A549 (cell line): ENCODE measurements around the gene VSTM4. TPM values are rescaled to one million over a fixed set of nuclear protein-coding genes. Genes with fewer than 3 reads are reported as not detected.

Source experiments
- ATAC-seq, 2 experiments: fragments of 200-7000 bp in 1 of 2; fragments of >200 bp in 1 of 2; cut with Nextera tagmentation in 1 of 2; cut with Tn5 transposase in 1 of 2; 3 replicates each; pipeline versions ENCODE4 v1.8.0 to v1.9.1; 2018 to 2020; ENCODE audit warnings: mild to moderate bottlenecking in 1 of 2, moderate library complexity in 1 of 2
- CTCF ChIA-PET: fragments of 300-600 bp; sonication (Branson Sonifier 250); formaldehyde crosslinking; extraction: SDS; loops from one replicate; lab custom pipeline; 2021; ENCODE audit warnings: antibody characterized with exemption, inconsistent platforms; lab: Yijun Ruan, JAX
- POLR2A ChIA-PET: fragments of 350-600 bp; formaldehyde crosslinking; extraction: SDS; loops from one replicate; lab custom pipeline; 2021; ENCODE audit warnings: antibody characterized with exemption, inconsistent platforms; lab: Yijun Ruan, JAX
- DNase-seq, 2 experiments: peaks; one replicate each; pipeline versions ENCODE4 v3.0.0 to v3.0.0-alpha.2; 2011 to 2016; ENCODE audit warnings: low read depth in 1 of 2, low spot score in 1 of 2
- FAIRE-seq: peaks from 2 replicates; lab custom pipeline; 2011; peaks lifted over from hg19 to GRCh38; lab: Jason Lieb, UNC
- H3K27ac ChIP-seq, 2 experiments: fragments of >200 bp; sonication (Bioruptor Twin); formaldehyde crosslinking; 3 replicates each; pipeline ENCODE4 v1.5.1; 2016 to 2017
- H3K4me1 ChIP-seq: fragments of >200 bp; sonication (Bioruptor Twin); formaldehyde crosslinking; 3 replicates; pipeline ENCODE4 v1.6.1; 2016
- H3K4me2 ChIP-seq: fragments of >200 bp; sonication (Bioruptor Twin); formaldehyde crosslinking; 3 replicates; pipeline ENCODE4 v1.6.1; 2016
- H3K4me3 ChIP-seq: fragments of >200 bp; sonication (Bioruptor Twin); formaldehyde crosslinking; 3 replicates; pipeline ENCODE4 v1.5.1; 2016
- H3K9me3 ChIP-seq: fragments of >200 bp; sonication (Bioruptor Twin); formaldehyde crosslinking; 3 replicates; pipeline ENCODE4 v1.6.1; 2016
- BCL3 ChIP-seq: fragments of >200 bp; sonication (Bioruptor Twin); formaldehyde crosslinking; IDR thresholded peaks from 3 replicates; pipeline ENCODE4 v1.6.1; 2016
- CBX8 ChIP-seq: fragments of 200-600 bp; sonication (generic); IDR thresholded peaks from 2 replicates; pipeline ENCODE4 v1.6.1; 2016
- EHMT2 ChIP-seq: fragments of 200-600 bp; sonication (generic); IDR thresholded peaks from 2 replicates; pipeline ENCODE4 v1.6.1; 2016; ENCODE audit warnings: antibody characterized with exemption, low read depth, mild to moderate bottlenecking, moderate library complexity
- ELK1 ChIP-seq: fragments of 150-350 bp; IDR thresholded peaks from 2 replicates; pipeline ENCODE4 v1.6.1; 2014; ENCODE audit warnings: low read depth, mild to moderate bottlenecking, low read length
- FOSB ChIP-seq: fragments of 250-450 bp; sonication (Bioruptor Pico); IDR thresholded peaks from 2 replicates; pipeline ENCODE4 v1.5.0; 2020; ENCODE audit warnings: mild to moderate bottlenecking, moderate library complexity
- FOSL2 ChIP-seq, 2 experiments: fragments of 450-650 bp in 1 of 2; fragments of >200 bp in 1 of 2; sonication (Bioruptor Twin) in 1 of 2; formaldehyde crosslinking; IDR thresholded peaks; 2 replicates each; pipeline versions ENCODE4 v1.5.0 to v1.6.1; 2016 to 2020; ENCODE audit warnings: mild to moderate bottlenecking in 1 of 2, moderate library complexity in 1 of 2
- GATA3 ChIP-seq: IDR thresholded peaks from 2 replicates; pipeline ENCODE4 v1.6.1; 2012; ENCODE audit warnings: borderline replicate concordance
- HDAC2 ChIP-seq: fragments of 200-600 bp; sonication (generic); IDR thresholded peaks from 2 replicates; pipeline ENCODE4 v1.6.1; 2016
- HEYL ChIP-seq: fragments of 250-450 bp; sonication (Bioruptor Pico); IDR thresholded peaks from 2 replicates; pipeline ENCODE4 v1.8.0; 2021; ENCODE audit warnings: mild to moderate bottlenecking, moderate library complexity
- JUN ChIP-seq, 2 experiments: fragments of >200 bp; sonication (Bioruptor Twin); formaldehyde crosslinking; IDR thresholded peaks; 2 replicates in 1 of 2; 3 replicates in 1 of 2; pipeline ENCODE4 v1.6.1; 2016 to 2017
- KDM1A ChIP-seq: fragments of 200-600 bp; sonication (generic); IDR thresholded peaks from 2 replicates; pipeline ENCODE4 v1.6.1; 2016; ENCODE audit warnings: low read depth, mild to moderate bottlenecking
- MAFK ChIP-seq: fragments of 450-650 bp; IDR thresholded peaks from 2 replicates; pipeline ENCODE4 v1.6.1; 2014; ENCODE audit not compliant: partially characterized antibody
- MYC ChIP-seq: IDR thresholded peaks from 2 replicates; pipeline ENCODE4 v1.6.1; 2012; ENCODE audit warnings: mild to moderate bottlenecking, inconsistent platforms, low read length, improper control_type of control experiment, borderline replicate concordance
- NFE2L2 ChIP-seq: fragments of 150-350 bp; conservative IDR thresholded peaks from 2 replicates; pipeline ENCODE4 v1.6.1; 2014; ENCODE audit warnings: low read length
- NPAS2 ChIP-seq: fragments of 250-450 bp; sonication (Bioruptor Pico); IDR thresholded peaks from 2 replicates; pipeline ENCODE4 v1.8.0; 2022; ENCODE audit warnings: mild to moderate bottlenecking, moderate library complexity, borderline replicate concordance
- PHF8 ChIP-seq: fragments of 200-600 bp; sonication (generic); IDR thresholded peaks from 2 replicates; pipeline ENCODE4 v1.6.1; 2016; ENCODE audit warnings: low read depth, mild to moderate bottlenecking, antibody characterized with exemption, moderate library complexity, borderline replicate concordance
- RARB ChIP-seq: fragments of 250-450 bp; sonication (Bioruptor Pico); IDR thresholded peaks from 2 replicates; pipeline ENCODE4 v1.8.0; 2021; ENCODE audit warnings: mild to moderate bottlenecking, moderate library complexity
- RCOR1 ChIP-seq: fragments of 150-350 bp; IDR thresholded peaks from 2 replicates; pipeline ENCODE4 v1.6.1; 2014; ENCODE audit warnings: antibody characterized with exemption, low read length, low read depth
- RNF2 ChIP-seq: fragments of 200-600 bp; sonication (generic); IDR thresholded peaks from 2 replicates; pipeline ENCODE4 v1.6.1; 2016; ENCODE audit warnings: low read depth, mild to moderate bottlenecking, antibody characterized with exemption, moderate library complexity, borderline replicate concordance
- TFCP2L1 ChIP-seq: fragments of 250-450 bp; sonication (Bioruptor Pico); IDR thresholded peaks from 2 replicates; pipeline ENCODE4 v1.5.0; 2021; ENCODE audit warnings: mild to moderate bottlenecking
- WGBS: methylation state at CpG from one replicate; pipeline ENCODE4 v1.1.6; 2017; ENCODE audit errors: missing lambda C conversion rate; 5-methylcytosine and 5-hydroxymethylcytosine counted together
- polyA plus RNA-seq, 4 experiments: library from polyadenylated mRNA; depleted of rRNA in 3 of 4; stranded (reverse); fragments of >200 nt; fragmentation: RNase III in 1 of 4; extraction: RNeasy Plus Mini Kit Qiagen cat#74134 plus additional on column Dnase treatment in 1 of 4; gene quantifications; 2 replicates in 3 of 4; 3 replicates in 1 of 4; pipeline ENCODE4 v1.2.3, GENCODE V29; 2011 to 2017
- TF ChIP-seq, protein P1 (sequence below): fragments of >200 bp; sonication (Bioruptor Twin); formaldehyde crosslinking; IDR thresholded peaks from 2 replicates; pipeline ENCODE4 v1.6.1; 2016
- TF ChIP-seq, protein P2 (sequence below): fragments of >200 bp; sonication (Bioruptor Twin); formaldehyde crosslinking; IDR thresholded peaks from 3 replicates; pipeline ENCODE4 v1.5.1; 2016

The VSTM4 gene
- polyA plus RNA-seq, 2 of the 4 experiments (the other 2 are of a cell fraction), result 0.18 to 0.53 TPM

DNA sequence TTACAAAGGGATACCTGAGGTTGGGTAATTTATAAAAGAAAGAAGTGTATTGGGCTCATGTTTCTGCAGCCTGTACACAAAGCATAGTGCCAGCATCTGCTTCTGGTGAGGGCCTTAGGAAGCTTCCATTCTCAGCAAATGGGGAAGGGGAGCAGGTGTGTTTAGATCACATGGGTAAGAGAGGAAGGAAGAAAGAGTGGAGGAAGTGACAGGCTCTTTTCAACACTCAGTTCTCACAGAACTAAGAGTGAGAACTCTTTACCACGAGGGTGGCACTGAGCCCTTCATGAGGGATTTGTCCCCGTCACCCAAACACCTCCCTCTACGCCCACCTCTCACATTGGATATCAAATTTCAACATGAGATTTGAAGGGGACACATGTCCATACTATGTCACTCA lies 19.0 kb upstream of the VSTM4 start:
- no peak overlapping the region for H3K4me2 ChIP-seq
- POLR2A ChIA-PET, result no interaction called here
- DNase-seq, result no peak

GRCh38 chr10:49133706-49134248 lies 18.5 kb upstream of the VSTM4 start, which contains the start of gene FAM170B:
Gene FAM170B (minus strand): TSS chr10:49134021. CDS start chr10:49133918, 103 bp downstream.
- Histone ChIP-seq H3K4me3 (no peak within 1 kb of the TSS), H3K27ac (no peak within 1 kb of the TSS), H3K4me2 (no peak within 1 kb of the TSS), H3K4me1 (no peaks in the 10 kb centered on the region), H3K9me3 (no peaks in the 10 kb centered on the region)
- 7% methylated on average over 3 of the region's 5 CpGs for WGBS
- POLR2A ChIA-PET, result no interaction called here
- FAIRE-seq (no peak), DNase-seq (no peak), ATAC-seq (no peak)
- TF ChIP-seq ELK1 (no peak), FOSB (CRISPR knock-in tag) (no peak), MAFK (no peak), MYC (no peak)
- CTCF ChIA-PET, result no interaction called here

More for the DNA sequence above, 19.0 kb upstream of the VSTM4 start:
- ATAC-seq, result no peak
- no peaks in the 10 kb centered on the region for H3K9me3 ChIP-seq
- H3K27ac ChIP-seq, result no peak overlapping the region
- H3K4me1 ChIP-seq, result peaks cover 4% of the 10 kb centered on the region
- WGBS, result 10% methylated on average over 3 of the region's 3 CpGs
- CTCF ChIA-PET, result no interaction called here
- H3K4me3 ChIP-seq, result no peak overlapping the region
- no peak for FAIRE-seq
- TF ChIP-seq FOSL2 (IDR thresholded peaks at IDR 0.05) (no peak), FOSL2 (CRISPR knock-in tag; IDR thresholded peaks at IDR 0.05) (no peak), KDM1A (no peak), FOSB (CRISPR knock-in tag) (no peak)
- TF ChIP-seq, all 56 proteins: peak for 0

DNA sequence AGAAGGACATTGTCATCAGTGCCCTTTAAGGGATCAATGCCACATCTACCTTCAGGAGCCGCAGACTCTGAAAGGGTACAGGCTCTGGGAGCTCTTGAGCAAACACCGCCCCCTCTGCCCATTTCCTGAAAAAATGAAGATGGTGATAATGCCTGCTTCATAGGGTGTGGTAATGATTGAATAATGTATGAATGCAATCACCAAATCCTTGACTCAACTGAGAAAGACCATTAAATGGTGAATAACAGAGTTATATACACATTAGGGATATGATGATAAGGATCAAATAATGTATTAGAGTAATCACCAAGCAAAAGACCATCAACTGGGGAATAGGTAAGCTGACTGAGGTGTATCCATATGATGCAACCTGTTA lies 17.0 kb upstream of the VSTM4 start:
- H3K4me2 ChIP-seq, result no peak overlapping the region
- no peak for TF ChIP-seq JUN (IDR thresholded peaks at IDR 0.05)
- TF ChIP-seq, protein P1, sequence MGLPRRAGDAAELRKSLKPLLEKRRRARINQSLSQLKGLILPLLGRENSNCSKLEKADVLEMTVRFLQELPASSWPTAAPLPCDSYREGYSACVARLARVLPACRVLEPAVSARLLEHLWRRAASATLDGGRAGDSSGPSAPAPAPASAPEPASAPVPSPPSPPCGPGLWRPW, result no peak
- TF ChIP-seq TFCP2L1 (CRISPR knock-in tag), result no peak
- no peak for TF ChIP-seq PHF8
- no peak for TF ChIP-seq NFE2L2
- TF ChIP-seq RARB (CRISPR knock-in tag), result no peak
- TF ChIP-seq NPAS2 (CRISPR knock-in tag), result no peak
- TF ChIP-seq GATA3, result no peak
- TF ChIP-seq BCL3, result no peak
- TF ChIP-seq CBX8, result no peak
- TF ChIP-seq MAFK, result no peak
- no peak for TF ChIP-seq RNF2
- no peak for TF ChIP-seq HEYL (CRISPR knock-in tag)
- TF ChIP-seq, protein P2, sequence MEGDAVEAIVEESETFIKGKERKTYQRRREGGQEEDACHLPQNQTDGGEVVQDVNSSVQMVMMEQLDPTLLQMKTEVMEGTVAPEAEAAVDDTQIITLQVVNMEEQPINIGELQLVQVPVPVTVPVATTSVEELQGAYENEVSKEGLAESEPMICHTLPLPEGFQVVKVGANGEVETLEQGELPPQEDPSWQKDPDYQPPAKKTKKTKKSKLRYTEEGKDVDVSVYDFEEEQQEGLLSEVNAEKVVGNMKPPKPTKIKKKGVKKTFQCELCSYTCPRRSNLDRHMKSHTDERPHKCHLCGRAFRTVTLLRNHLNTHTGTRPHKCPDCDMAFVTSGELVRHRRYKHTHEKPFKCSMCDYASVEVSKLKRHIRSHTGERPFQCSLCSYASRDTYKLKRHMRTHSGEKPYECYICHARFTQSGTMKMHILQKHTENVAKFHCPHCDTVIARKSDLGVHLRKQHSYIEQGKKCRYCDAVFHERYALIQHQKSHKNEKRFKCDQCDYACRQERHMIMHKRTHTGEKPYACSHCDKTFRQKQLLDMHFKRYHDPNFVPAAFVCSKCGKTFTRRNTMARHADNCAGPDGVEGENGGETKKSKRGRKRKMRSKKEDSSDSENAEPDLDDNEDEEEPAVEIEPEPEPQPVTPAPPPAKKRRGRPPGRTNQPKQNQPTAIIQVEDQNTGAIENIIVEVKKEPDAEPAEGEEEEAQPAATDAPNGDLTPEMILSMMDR, result no peak
- no peak for TF ChIP-seq RCOR1
- TF ChIP-seq EHMT2, result no peak
- no peak for TF ChIP-seq HDAC2
- TF ChIP-seq FOSB (CRISPR knock-in tag), result no peak
- TF ChIP-seq ELK1, result no peak
- TF ChIP-seq MYC, result no peak
- TF ChIP-seq, all 56 proteins: peak for 0
- FAIRE-seq, result no peak
- Histone ChIP-seq H3K9me3 (no peaks in the 10 kb centered on the region), H3K4me1 (no peaks in the 10 kb centered on the region), H3K4me3 (no peak overlapping the region), H3K27ac (no peak overlapping the region)
- no peak for ATAC-seq
- POLR2A ChIA-PET, result no interaction called here
- CTCF ChIA-PET, result no interaction called here
- DNase-seq, result no peak
- 49% methylated on average over 2 of the region's 2 CpGs for WGBS
